Neural cell (in vitro differentiated cells): ENCODE results near the gene TREM1. TPM values are rescaled to one million over a fixed set of nuclear protein-coding genes. Genes with fewer than 3 reads are reported as not detected.

ENCODE experiments used
- H2AFZ ChIP-seq: fragments of 200-600, 300-800 bp; sonication (generic), shearing (Covaris generic); 2 replicates; pipeline ENCODE4 v1.6.0; 2014; ENCODE audit warnings: low read depth, mild to moderate bottlenecking, antibody characterized with exemption, low read length, moderate library complexity
- H3F3A ChIP-seq: fragments of 200-600 bp; shearing (Covaris generic); 2 replicates; pipeline ENCODE4 v1.6.1; 2016; ENCODE audit warnings: mild to moderate bottlenecking, moderate library complexity, mixed read lengths, antibody characterized with exemption, low read length; ENCODE audit not compliant: insufficient read depth, poor library complexity, severe bottlenecking
- H3K27ac ChIP-seq: fragments of 200-600, 300-800 bp; sonication (generic), shearing (Covaris generic); 2 replicates; pipeline ENCODE4 v1.5.1; 2014; ENCODE audit warnings: mild to moderate bottlenecking, low read length, moderate library complexity
- H3K27me3 ChIP-seq: fragments of 300-800, 200-600 bp; sonication (generic), shearing (Covaris generic); 2 replicates; pipeline ENCODE4 v1.6.0; 2014; ENCODE audit warnings: mild to moderate bottlenecking, low read depth, low read length, moderate library complexity; ENCODE audit not compliant: insufficient read depth
- H3K36me3 ChIP-seq: fragments of 300-800, 200-600 bp; sonication (generic), shearing (Covaris generic); 2 replicates; pipeline ENCODE4 v1.5.1; 2014; ENCODE audit warnings: mild to moderate bottlenecking, antibody characterized with exemption, low read length, moderate library complexity; ENCODE audit not compliant: insufficient read depth
- H3K4me2 ChIP-seq: fragments of 300-800, 200-600 bp; sonication (generic), shearing (Covaris generic); 2 replicates; pipeline ENCODE4 v1.6.0; 2014; ENCODE audit warnings: mild to moderate bottlenecking, low read length
- H3K4me3 ChIP-seq: fragments of 300-800, 200-600 bp; sonication (generic), shearing (Covaris generic); 2 replicates; pipeline ENCODE4 v1.5.1; 2014; ENCODE audit warnings: mild to moderate bottlenecking, low read length, moderate library complexity
- H3K79me2 ChIP-seq: fragments of 200-600 bp; shearing (Covaris generic); replicated peaks from 2 replicates; pipeline ENCODE4 v1.6.0; 2014; ENCODE audit warnings: mild to moderate bottlenecking, low read length, moderate library complexity; ENCODE audit not compliant: insufficient read depth
- H3K9ac ChIP-seq: fragments of 300-800, 200-600 bp; sonication (generic), shearing (Covaris generic); 2 replicates; pipeline ENCODE4 v1.6.1; 2016; ENCODE audit warnings: mild to moderate bottlenecking, low read length, mixed read lengths
- H3K9me2 ChIP-seq: fragments of 200-600 bp; shearing (Covaris generic); 2 replicates; pipeline ENCODE4 v1.6.1; 2016; ENCODE audit warnings: mild to moderate bottlenecking, low read length, mixed read lengths; ENCODE audit not compliant: insufficient read depth
- H3K9me3 ChIP-seq: fragments of 200-600, 300-800 bp; sonication (generic), shearing (Covaris generic); 2 replicates; pipeline ENCODE4 v1.6.1; 2016; ENCODE audit warnings: mild to moderate bottlenecking, mixed run types, low read length, moderate library complexity, mixed read lengths
- H4K20me1 ChIP-seq: fragments of 200-600 bp; shearing (Covaris generic); 2 replicates; pipeline ENCODE4 v1.6.1; 2016; ENCODE audit warnings: mild to moderate bottlenecking, mixed run types; ENCODE audit not compliant: insufficient read depth
- EP300 ChIP-seq: fragments of 450-650 bp; conservative IDR thresholded peaks from 2 replicates; pipeline ENCODE4 v1.6.1; 2014; ENCODE audit warnings: antibody characterized with exemption, mild to moderate bottlenecking, moderate library complexity; ENCODE audit not compliant: poor library complexity, severe bottlenecking
- EZH2 ChIP-seq: fragments of 200-600, 300-800 bp; shearing (Covaris generic), sonication (generic); IDR thresholded peaks from 2 replicates; pipeline ENCODE4 v1.6.1; 2014; ENCODE audit warnings: antibody characterized with exemption, low read length, borderline replicate concordance, mild to moderate bottlenecking; ENCODE audit not compliant: insufficient read depth, poor library complexity, severe bottlenecking
- MXI1 ChIP-seq: fragments of 450-650 bp; conservative IDR thresholded peaks from 2 replicates; pipeline ENCODE4 v1.6.1; 2014; ENCODE audit warnings: antibody characterized with exemption, mild to moderate bottlenecking; ENCODE audit not compliant: poor library complexity, severe bottlenecking
- POLR2AphosphoS5 ChIP-seq: IDR thresholded peaks from 2 replicates; pipeline ENCODE4 v1.6.1; 2012
- RAD21 ChIP-seq: fragments of 450-650 bp; conservative IDR thresholded peaks from 2 replicates; pipeline ENCODE4 v1.6.1; 2014; ENCODE audit warnings: antibody characterized with exemption, mild to moderate bottlenecking, moderate library complexity
- SMC3 ChIP-seq: fragments of 450-650 bp; conservative IDR thresholded peaks from 2 replicates; pipeline ENCODE4 v1.6.1; 2014; ENCODE audit warnings: antibody characterized with exemption, mild to moderate bottlenecking, moderate library complexity; ENCODE audit not compliant: poor library complexity
- TAF1 ChIP-seq: IDR thresholded peaks from 2 replicates; pipeline ENCODE4 v1.6.1; 2012; ENCODE audit warnings: low read depth
- polyA plus RNA-seq: library from polyadenylated mRNA; depleted of rRNA; stranded (reverse); fragments of >200 nt; gene quantifications from 2 replicates; pipeline ENCODE4 v1.2.3, GENCODE V29; 2014
- TF ChIP-seq, protein P1 (sequence below): fragments of 450-650 bp; IDR thresholded peaks from 2 replicates; pipeline ENCODE4 v1.5.1; 2014; ENCODE audit warnings: antibody characterized with exemption, mild to moderate bottlenecking, moderate library complexity; ENCODE audit not compliant: poor library complexity, severe bottlenecking
- TF ChIP-seq, protein P2 (sequence below): IDR thresholded peaks from 2 replicates; pipeline ENCODE4 v1.6.1; 2012; ENCODE audit warnings: borderline replicate concordance

The TREM1 gene
- polyA plus RNA-seq, 1 donor from 2014 or later, result not detected

DNA sequence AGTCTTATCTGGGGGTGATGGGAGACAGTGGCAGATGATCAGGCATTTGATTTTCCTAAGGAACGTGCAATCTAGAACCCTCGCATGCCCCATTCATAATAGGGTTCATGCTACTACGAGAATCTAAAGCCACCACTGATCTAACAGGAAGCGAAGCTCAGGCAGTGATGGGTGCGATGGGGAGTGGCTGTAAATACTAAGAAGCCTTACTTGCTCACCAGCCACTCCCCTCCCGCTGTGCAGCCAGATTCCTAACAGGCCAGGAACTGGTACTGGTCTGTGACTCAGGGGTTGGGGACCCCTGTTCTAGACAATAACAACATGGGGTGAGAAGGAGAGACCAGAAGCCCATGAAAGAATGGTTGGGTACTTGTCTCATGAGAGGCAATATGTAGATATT lies 53.8 kb downstream of the TREM1 start:
- no peaks in the 10 kb centered on the region for H3K9me3 ChIP-seq
- H3F3A ChIP-seq, result no peaks in the 10 kb centered on the region
- H4K20me1 ChIP-seq, result no peaks in the 10 kb centered on the region
- H3K36me3 ChIP-seq, result no peaks in the 10 kb centered on the region
- H3K9ac ChIP-seq, result no peak overlapping the region
- H3K4me2 ChIP-seq, result no peak overlapping the region
- no peaks in the 10 kb centered on the region for H3K79me2 ChIP-seq
- H2AFZ ChIP-seq, result no peak overlapping the region
- TF ChIP-seq EP300 (no peak), RAD21 (no peak), MXI1 (no peak), POLR2AphosphoS5 (no peak), EZH2 (no peak), SMC3 (no peak), TAF1 (no peak)
- TF ChIP-seq, protein P1, sequence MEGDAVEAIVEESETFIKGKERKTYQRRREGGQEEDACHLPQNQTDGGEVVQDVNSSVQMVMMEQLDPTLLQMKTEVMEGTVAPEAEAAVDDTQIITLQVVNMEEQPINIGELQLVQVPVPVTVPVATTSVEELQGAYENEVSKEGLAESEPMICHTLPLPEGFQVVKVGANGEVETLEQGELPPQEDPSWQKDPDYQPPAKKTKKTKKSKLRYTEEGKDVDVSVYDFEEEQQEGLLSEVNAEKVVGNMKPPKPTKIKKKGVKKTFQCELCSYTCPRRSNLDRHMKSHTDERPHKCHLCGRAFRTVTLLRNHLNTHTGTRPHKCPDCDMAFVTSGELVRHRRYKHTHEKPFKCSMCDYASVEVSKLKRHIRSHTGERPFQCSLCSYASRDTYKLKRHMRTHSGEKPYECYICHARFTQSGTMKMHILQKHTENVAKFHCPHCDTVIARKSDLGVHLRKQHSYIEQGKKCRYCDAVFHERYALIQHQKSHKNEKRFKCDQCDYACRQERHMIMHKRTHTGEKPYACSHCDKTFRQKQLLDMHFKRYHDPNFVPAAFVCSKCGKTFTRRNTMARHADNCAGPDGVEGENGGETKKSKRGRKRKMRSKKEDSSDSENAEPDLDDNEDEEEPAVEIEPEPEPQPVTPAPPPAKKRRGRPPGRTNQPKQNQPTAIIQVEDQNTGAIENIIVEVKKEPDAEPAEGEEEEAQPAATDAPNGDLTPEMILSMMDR, result no peak
- TF ChIP-seq, protein P2, sequence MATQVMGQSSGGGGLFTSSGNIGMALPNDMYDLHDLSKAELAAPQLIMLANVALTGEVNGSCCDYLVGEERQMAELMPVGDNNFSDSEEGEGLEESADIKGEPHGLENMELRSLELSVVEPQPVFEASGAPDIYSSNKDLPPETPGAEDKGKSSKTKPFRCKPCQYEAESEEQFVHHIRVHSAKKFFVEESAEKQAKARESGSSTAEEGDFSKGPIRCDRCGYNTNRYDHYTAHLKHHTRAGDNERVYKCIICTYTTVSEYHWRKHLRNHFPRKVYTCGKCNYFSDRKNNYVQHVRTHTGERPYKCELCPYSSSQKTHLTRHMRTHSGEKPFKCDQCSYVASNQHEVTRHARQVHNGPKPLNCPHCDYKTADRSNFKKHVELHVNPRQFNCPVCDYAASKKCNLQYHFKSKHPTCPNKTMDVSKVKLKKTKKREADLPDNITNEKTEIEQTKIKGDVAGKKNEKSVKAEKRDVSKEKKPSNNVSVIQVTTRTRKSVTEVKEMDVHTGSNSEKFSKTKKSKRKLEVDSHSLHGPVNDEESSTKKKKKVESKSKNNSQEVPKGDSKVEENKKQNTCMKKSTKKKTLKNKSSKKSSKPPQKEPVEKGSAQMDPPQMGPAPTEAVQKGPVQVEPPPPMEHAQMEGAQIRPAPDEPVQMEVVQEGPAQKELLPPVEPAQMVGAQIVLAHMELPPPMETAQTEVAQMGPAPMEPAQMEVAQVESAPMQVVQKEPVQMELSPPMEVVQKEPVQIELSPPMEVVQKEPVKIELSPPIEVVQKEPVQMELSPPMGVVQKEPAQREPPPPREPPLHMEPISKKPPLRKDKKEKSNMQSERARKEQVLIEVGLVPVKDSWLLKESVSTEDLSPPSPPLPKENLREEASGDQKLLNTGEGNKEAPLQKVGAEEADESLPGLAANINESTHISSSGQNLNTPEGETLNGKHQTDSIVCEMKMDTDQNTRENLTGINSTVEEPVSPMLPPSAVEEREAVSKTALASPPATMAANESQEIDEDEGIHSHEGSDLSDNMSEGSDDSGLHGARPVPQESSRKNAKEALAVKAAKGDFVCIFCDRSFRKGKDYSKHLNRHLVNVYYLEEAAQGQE, result no peak
- H3K27ac ChIP-seq, result no peak overlapping the region
- no peaks in the 10 kb centered on the region for H3K27me3 ChIP-seq
- no peak overlapping the region for H3K4me3 ChIP-seq
- no peaks in the 10 kb centered on the region for H3K9me2 ChIP-seq

DNA sequence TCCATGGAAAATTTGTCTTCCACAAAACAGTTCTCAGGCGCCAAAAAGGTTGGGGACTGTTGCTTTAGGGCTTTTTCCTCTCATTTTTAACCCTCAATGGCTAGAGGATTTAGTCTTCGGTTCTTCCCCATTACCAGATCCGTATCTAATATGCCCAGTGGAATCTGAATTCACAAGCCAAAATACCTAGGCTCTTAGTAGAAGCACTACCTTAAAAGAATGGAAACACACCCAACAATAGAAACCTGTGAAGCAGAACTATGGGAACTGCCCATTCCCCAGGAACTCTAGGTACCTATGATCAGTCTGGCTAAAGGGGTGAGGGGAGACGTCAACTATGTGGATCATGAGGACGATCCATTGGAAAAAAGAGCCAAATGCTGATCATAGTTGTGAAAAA lies 55.2 kb downstream of the TREM1 start:
- Histone ChIP-seq H3K9ac (no peak overlapping the region), H3K36me3 (no peaks in the 10 kb centered on the region), H3F3A (no peaks in the 10 kb centered on the region), H3K79me2 (no peaks in the 10 kb centered on the region), H2AFZ (no peak overlapping the region), H3K9me3 (no peaks in the 10 kb centered on the region), H3K4me2 (no peak overlapping the region), H3K9me2 (no peaks in the 10 kb centered on the region), H4K20me1 (no peaks in the 10 kb centered on the region), H3K27me3 (no peaks in the 10 kb centered on the region), H3K4me3 (no peak overlapping the region), H3K27ac (no peak overlapping the region)
- TF ChIP-seq, protein P2, result no peak
- TF ChIP-seq MXI1 (no peak), TAF1 (no peak), RAD21 (no peak), EZH2 (no peak), SMC3 (no peak), POLR2AphosphoS5 (no peak), EP300 (no peak)
- TF ChIP-seq, protein P1, result no peak
